SU-DHL-6 (cell line): Measurements from ENCODE around the gene NR1H2.

Source experiments
- EZH2phosphoT487 ChIP-seq: fragments of 200-600 bp; sonication (generic), shearing (Covaris generic); conservative IDR thresholded peaks from 2 replicates; pipeline ENCODE4 v1.6.1; 2018; ENCODE audit warnings: mild to moderate bottlenecking, antibody characterized with exemption, low read length, moderate library complexity, mixed read lengths
- TF ChIP-seq, protein P1 (sequence below): fragments of 200-600 bp; sonication (generic); IDR thresholded peaks from one replicate; pipeline ENCODE4 v1.5.1; 2017; ENCODE audit warnings: antibody characterized with exemption, mild to moderate bottlenecking, low read length, moderate library complexity; ENCODE audit not compliant: insufficient read depth, poor library complexity, severe bottlenecking

DNA sequence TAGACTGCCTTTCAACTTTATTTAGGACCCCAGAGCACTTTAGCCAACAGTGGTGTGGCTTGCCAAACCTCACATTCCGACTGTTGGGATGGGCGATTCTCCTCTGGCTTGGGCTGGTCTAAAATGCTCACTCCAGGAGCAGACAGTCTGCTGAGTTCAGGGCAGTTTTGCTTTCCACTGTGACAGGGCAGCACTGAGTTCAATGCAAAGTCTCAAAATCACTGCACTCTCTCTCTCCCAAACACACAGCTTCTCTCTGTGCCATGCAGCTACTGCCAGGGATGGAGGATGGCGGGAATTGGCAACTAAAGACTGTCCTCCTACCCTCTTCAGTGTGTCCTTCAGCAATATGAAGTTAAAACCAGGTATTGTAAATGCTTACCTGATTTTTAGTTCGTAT lies 24.0 kb upstream of the NR1H2 start:
- TF ChIP-seq EZH2phosphoT487, result no peak
- TF ChIP-seq, protein P1, sequence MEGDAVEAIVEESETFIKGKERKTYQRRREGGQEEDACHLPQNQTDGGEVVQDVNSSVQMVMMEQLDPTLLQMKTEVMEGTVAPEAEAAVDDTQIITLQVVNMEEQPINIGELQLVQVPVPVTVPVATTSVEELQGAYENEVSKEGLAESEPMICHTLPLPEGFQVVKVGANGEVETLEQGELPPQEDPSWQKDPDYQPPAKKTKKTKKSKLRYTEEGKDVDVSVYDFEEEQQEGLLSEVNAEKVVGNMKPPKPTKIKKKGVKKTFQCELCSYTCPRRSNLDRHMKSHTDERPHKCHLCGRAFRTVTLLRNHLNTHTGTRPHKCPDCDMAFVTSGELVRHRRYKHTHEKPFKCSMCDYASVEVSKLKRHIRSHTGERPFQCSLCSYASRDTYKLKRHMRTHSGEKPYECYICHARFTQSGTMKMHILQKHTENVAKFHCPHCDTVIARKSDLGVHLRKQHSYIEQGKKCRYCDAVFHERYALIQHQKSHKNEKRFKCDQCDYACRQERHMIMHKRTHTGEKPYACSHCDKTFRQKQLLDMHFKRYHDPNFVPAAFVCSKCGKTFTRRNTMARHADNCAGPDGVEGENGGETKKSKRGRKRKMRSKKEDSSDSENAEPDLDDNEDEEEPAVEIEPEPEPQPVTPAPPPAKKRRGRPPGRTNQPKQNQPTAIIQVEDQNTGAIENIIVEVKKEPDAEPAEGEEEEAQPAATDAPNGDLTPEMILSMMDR, result no peak
